Activated CD4-positive, alpha-beta T cell treated with anti-CD3 and anti-CD28 coated beads, Interleukin-2, amount 50 U/mL, for 1 hour (primary cell): ENCODE data around the gene MPO.

Experiments
- DNase-seq: peaks from one replicate; pipeline ENCODE4 v3.0.0-alpha.2; 2020

MPO gene

GRCh38 chr17:58262149-58262548, 18.6 kb downstream of the MPO start:
- DNase-seq, result no peak

- DNase-seq, result no peak
Measured at GRCh38 chr17:58254803-58255202, 25.9 kb downstream of the MPO start.

- DNase-seq, result no peak
Measured at GRCh38 chr17:58253082-58253481, 27.7 kb downstream of the MPO start.

GRCh38 chr17:58252141-58252540, 28.6 kb downstream of the MPO start:
- no peak for DNase-seq

- DNase-seq, result no peak
Measured at GRCh38 chr17:58250344-58251011, 30.3 kb downstream of the MPO start.

GRCh38 chr17:58249270-58250133, 31.2 kb downstream of the MPO start:
- peak; percentile 72 for DNase-seq

- no peak for DNase-seq
Measured at GRCh38 chr17:58248955-58249269, 31.8 kb downstream of the MPO start.

GRCh38 chr17:58247511-58248363, 33.0 kb downstream of the MPO start:
- no peak for DNase-seq

GRCh38 chr17:58246781-58247180, 34.0 kb downstream of the MPO start:
- no peak for DNase-seq

- DNase-seq, result no peak
Measured at GRCh38 chr17:58246104-58246740, 34.5 kb downstream of the MPO start.

GRCh38 chr17:58245428-58246103, 35.2 kb downstream of the MPO start:
- no peak for DNase-seq

GRCh38 chr17:58244963-58245362, 35.8 kb downstream of the MPO start:
- DNase-seq, result no peak

- DNase-seq, result no peak
Measured at GRCh38 chr17:58242171-58242784, 38.5 kb downstream of the MPO start.

GRCh38 chr17:58239987-58240386, 40.7 kb downstream of the MPO start:
- DNase-seq, result no peak

GRCh38 chr17:58238147-58238634, 42.5 kb downstream of the MPO start, which contains the start of gene LPO:
TSS of gene LPO (plus strand) at chr17:58238584. CDS start at chr17:58242980, 4,396 bp downstream.
- no peak for DNase-seq

GRCh38 chr17:58236394-58236793, 44.3 kb downstream of the MPO start:
- DNase-seq, result no peak

GRCh38 chr17:58235821-58236220, 44.9 kb downstream of the MPO start:
- DNase-seq, result no peak

GRCh38 chr17:58234512-58234911, 46.2 kb downstream of the MPO start:
- DNase-seq, result no peak

- no peak for DNase-seq
Measured at GRCh38 chr17:58233543-58233942, 47.2 kb downstream of the MPO start.

GRCh38 chr17:58232707-58233156, 48.0 kb downstream of the MPO start:
- no peak for DNase-seq

- no peak for DNase-seq
Measured at GRCh38 chr17:58231641-58232040, 49.1 kb downstream of the MPO start.

- DNase-seq, result no peak
Measured at GRCh38 chr17:58229881-58230280, 50.9 kb downstream of the MPO start.
